Adrenal gland (tissue), 5 donors: Measurements from ENCODE around the gene TSPAN5.

Source experiments
- CTCF ChIP-seq, 6 experiments: fragments of 450-650 bp in 4 of 6; fragments of 200-600 bp in 2 of 6; sonication (generic) in 1 of 6; IDR thresholded peaks; 1 replicate in 5 of 6; 2 replicates in 1 of 6; pipeline versions ENCODE4 v1.5.1 to v1.8.0; 2016 to 2021; ENCODE audit warnings: antibody characterized with exemption in 6 of 6, mild to moderate bottlenecking in 2 of 6, moderate library complexity in 1 of 6
- POLR2A ChIP-seq, 2 donors: fragments of 450-650 bp; IDR thresholded peaks; one replicate each; pipeline ENCODE4 v1.6.1; 2017; ENCODE audit warnings: antibody characterized with exemption in 2 of 2, mild to moderate bottlenecking in 2 of 2, moderate library complexity in 1 of 2
- donor health status: DM: no; HTN: no; CAD: no.

GRCh38 chr4:98530572-98530971 lies 127.8 kb downstream of the TSPAN5 start:
- TF ChIP-seq CTCF (IDR thresholded peaks at IDR 0.05) (no peak), POLR2A (IDR thresholded peaks at IDR 0.05) (no peak)
